IMR-90 (cell line): Measurements from ENCODE around the gene TRIM66. TPM values are rescaled to one million over a fixed set of nuclear protein-coding genes. Genes with fewer than 3 reads are reported as not detected.

Experiments
- ATAC-seq: fragments of 200-7000 bp; cut with Tn5 transposase; 2 replicates; pipeline ENCODE4 v1.9.1; 2020; ENCODE audit warnings: low read depth, mild to moderate bottlenecking, moderate library complexity
- BruUV-seq: library from RNA; stranded (reverse); fragments of 400-500 nt; replicated peaks from 2 replicates; lab custom pipeline; 2021; lab: Mats Ljungman, UMichigan
- CTCF ChIA-PET: fragments of 300-600 bp; formaldehyde crosslinking; extraction: SDS; loops from one replicate; lab custom pipeline; 2021; ENCODE audit warnings: antibody characterized with exemption; lab: Yijun Ruan, JAX
- POLR2A ChIA-PET: fragments of 300-600 bp; sonication (Branson Sonifier 250); formaldehyde crosslinking; loops from one replicate; lab custom pipeline; 2022; ENCODE audit warnings: antibody characterized with exemption; ENCODE audit not compliant: unreplicated experiment; lab: Charles Lee
- DNase-seq: peaks from one replicate; pipeline ENCODE4 v3.0.0; 2013
- H2AFZ ChIP-seq: replicated peaks from 2 replicates; pipeline ENCODE3; 2013; ENCODE audit warnings: low read length, mild to moderate bottlenecking; ENCODE audit not compliant: poor library complexity
- H2AK5ac ChIP-seq: 2 replicates; pipeline ENCODE4 v1.6.1; 2013; ENCODE audit warnings: low read depth, low read length, inconsistent platforms
- H2AK9ac ChIP-seq: replicated peaks from 2 replicates; pipeline ENCODE3; 2013; ENCODE audit warnings: mild to moderate bottlenecking, low read depth, low read length, moderate library complexity; ENCODE audit not compliant: poor library complexity
- H2BK120ac ChIP-seq: 2 replicates; pipeline ENCODE4 v1.6.1; 2013; ENCODE audit warnings: low read depth, low read length, inconsistent platforms
- H2BK15ac ChIP-seq: 3 replicates; pipeline ENCODE4 v1.6.1; 2013; ENCODE audit warnings: low read depth, low read length, inconsistent platforms
- H2BK20ac ChIP-seq: 2 replicates; pipeline ENCODE4 v1.6.1; 2013; ENCODE audit warnings: low read depth, mild to moderate bottlenecking, inconsistent platforms, low read length, moderate library complexity
- H2BK5ac ChIP-seq: 2 replicates; pipeline ENCODE4 v1.6.1; 2013; ENCODE audit warnings: mild to moderate bottlenecking, low read depth, low read length, inconsistent platforms; ENCODE audit not compliant: poor library complexity, severe bottlenecking
- H3K14ac ChIP-seq: replicated peaks from 2 replicates; pipeline ENCODE4 v1.6.1; 2013; ENCODE audit warnings: low read depth, low read length, inconsistent platforms
- H3K18ac ChIP-seq: 2 replicates; pipeline ENCODE4 v1.6.1; 2013; ENCODE audit warnings: low read depth, low read length, control low read depth
- H3K23ac ChIP-seq: 2 replicates; pipeline ENCODE4 v1.6.1; 2013; ENCODE audit warnings: low read depth, low read length, inconsistent platforms
- H3K27ac ChIP-seq: 2 replicates; pipeline ENCODE4 v1.5.1; 2013; ENCODE audit warnings: mild to moderate bottlenecking, control low read depth, low read length; ENCODE audit not compliant: insufficient read depth
- H3K27me3 ChIP-seq: 2 replicates; pipeline ENCODE4 v1.6.1; 2013; ENCODE audit warnings: low read length; ENCODE audit not compliant: control insufficient read depth, insufficient read depth
- H3K36me3 ChIP-seq: 2 replicates; pipeline ENCODE4 v1.6.1; 2013; ENCODE audit warnings: low read length, mixed read lengths; ENCODE audit not compliant: control insufficient read depth, insufficient read depth
- H3K4ac ChIP-seq: 2 replicates; pipeline ENCODE4 v1.6.1; 2013; ENCODE audit warnings: low read depth, low read length, inconsistent platforms
- H3K4me1 ChIP-seq: 2 replicates; pipeline ENCODE4 v1.6.1; 2013; ENCODE audit warnings: low read length, mixed read lengths; ENCODE audit not compliant: control insufficient read depth, insufficient read depth
- H3K4me2 ChIP-seq: 2 replicates; pipeline ENCODE4 v1.6.1; 2013; ENCODE audit warnings: low read depth, mild to moderate bottlenecking, control low read depth, low read length, moderate library complexity
- H3K4me3 ChIP-seq: 2 replicates; pipeline ENCODE4 v1.5.1; 2013; ENCODE audit warnings: low read depth, mild to moderate bottlenecking, control low read depth, low read length, moderate library complexity; ENCODE audit not compliant: insufficient read depth
- H3K56ac ChIP-seq: 2 replicates; pipeline ENCODE4 v1.6.1; 2013; ENCODE audit warnings: low read length, inconsistent platforms; ENCODE audit not compliant: insufficient read depth; ENCODE audit errors: extremely low read depth
- H3K79me1 ChIP-seq, 2 experiments: 2 replicates each; pipeline ENCODE4 v1.6.1; 2013; ENCODE audit warnings: low read length in 2 of 2, inconsistent platforms in 1 of 2, low read depth in 1 of 2
- H3K9ac ChIP-seq: 2 replicates; pipeline ENCODE4 v1.6.1; 2013; ENCODE audit warnings: low read depth, low read length, control low read depth
- H3K9me1 ChIP-seq: 2 replicates; pipeline ENCODE4 v1.6.1; 2013; ENCODE audit warnings: low read length, inconsistent platforms; ENCODE audit not compliant: insufficient read depth
- H3K9me3 ChIP-seq: 2 replicates; pipeline ENCODE4 v1.6.1; 2013; ENCODE audit warnings: low read length; ENCODE audit not compliant: control insufficient read depth, insufficient read depth
- H4K20me1 ChIP-seq: 2 replicates; pipeline ENCODE4 v1.6.1; 2013; ENCODE audit warnings: low read length, inconsistent platforms; ENCODE audit not compliant: insufficient read depth
- H4K5ac ChIP-seq: 2 replicates; pipeline ENCODE4 v1.6.1; 2013; ENCODE audit warnings: mild to moderate bottlenecking, low read depth, low read length, control low read depth
- H4K8ac ChIP-seq, 2 experiments: 2 replicates each; pipeline ENCODE4 v1.6.1; 2013; ENCODE audit warnings: low read depth in 2 of 2, low read length in 2 of 2, control low read depth in 1 of 2, inconsistent platforms in 1 of 2
- H4K91ac ChIP-seq: 2 replicates; pipeline ENCODE4 v1.6.1; 2013; ENCODE audit warnings: low read depth, low read length, inconsistent platforms; ENCODE audit not compliant: insufficient read depth
- CEBPB ChIP-seq: IDR thresholded peaks from 2 replicates; pipeline ENCODE4 v1.6.1; 2012; ENCODE audit warnings: low read depth, low read length, improper control_type of control experiment
- FOS ChIP-seq: fragments of 150-350 bp; IDR thresholded peaks from 2 replicates; pipeline ENCODE4 v1.6.1; 2016; ENCODE audit warnings: low read depth, low read length
- MAZ ChIP-seq: IDR thresholded peaks from 2 replicates; pipeline ENCODE4 v1.6.1; 2012; ENCODE audit warnings: low read depth, mild to moderate bottlenecking, low read length, improper control_type of control experiment, moderate library complexity, borderline replicate concordance
- NFE2L2 ChIP-seq: fragments of 150-350 bp; IDR thresholded peaks from 2 replicates; pipeline ENCODE4 v1.6.1; 2016; ENCODE audit warnings: low read depth, mild to moderate bottlenecking, low read length
- RAD21 ChIP-seq: IDR thresholded peaks from 2 replicates; pipeline ENCODE4 v1.6.1; 2012; ENCODE audit warnings: low read length, improper control_type of control experiment
- WGBS, 2 experiments: methylation state at CpG; one replicate each; pipeline versions ENCODE4 v1.1.5 to v1.1.7; 2013; ENCODE audit warnings: missing lambda C conversion rate in 2 of 2; ENCODE audit not compliant: insufficient read length in 1 of 2; ENCODE audit errors: extremely low coverage in 2 of 2; 5-methylcytosine and 5-hydroxymethylcytosine counted together
- dilution Hi-C: fragments of 300-500 bp; cut with HindIII; formaldehyde crosslinking; loops from one replicate; pipeline ENCODE4 v1.14.3; 2018; ENCODE audit warnings: low sequenced_read_pairs; ENCODE audit not compliant: unreplicated experiment
- in situ Hi-C: fragments of 300-500 bp; cut with MboI; formaldehyde crosslinking; loops from 3 replicates; pipeline ENCODE4 v1.14.3; 2019; ENCODE audit warnings: low sequenced_read_pairs, inconsistent platforms, mixed read lengths
- intact Hi-C: fragments of 100-400 bp; cut with micrococcal nuclease; formaldehyde crosslinking; loops from 2 replicates; pipeline ENCODE4 v1.10.0; 2022
- polyA plus RNA-seq, 3 experiments: library from polyadenylated mRNA; depleted of rRNA; stranded (reverse); fragments of >200 nt; gene quantifications; 2 replicates each; pipeline ENCODE4 v1.2.3, GENCODE V29; 2012; ENCODE audit warnings: low replicate concordance in 1 of 3
- total RNA-seq: library from RNA; depleted of rRNA; stranded (reverse); fragments of >200 nt; gene quantifications from 2 replicates; pipeline ENCODE4 v1.2.3, GENCODE V29; 2012
- TF ChIP-seq, protein P1 (sequence below): fragments of 150-350 bp; IDR thresholded peaks from 2 replicates; pipeline ENCODE4 v1.6.1; 2017; ENCODE audit warnings: mild to moderate bottlenecking, antibody characterized with exemption, low read length, low read depth

TRIM66 gene
- total and polyA plus RNA-seq, 2 of the 4 experiments (the other 2 are of a cell fraction), result 4.4 to 5.0 TPM

DNA sequence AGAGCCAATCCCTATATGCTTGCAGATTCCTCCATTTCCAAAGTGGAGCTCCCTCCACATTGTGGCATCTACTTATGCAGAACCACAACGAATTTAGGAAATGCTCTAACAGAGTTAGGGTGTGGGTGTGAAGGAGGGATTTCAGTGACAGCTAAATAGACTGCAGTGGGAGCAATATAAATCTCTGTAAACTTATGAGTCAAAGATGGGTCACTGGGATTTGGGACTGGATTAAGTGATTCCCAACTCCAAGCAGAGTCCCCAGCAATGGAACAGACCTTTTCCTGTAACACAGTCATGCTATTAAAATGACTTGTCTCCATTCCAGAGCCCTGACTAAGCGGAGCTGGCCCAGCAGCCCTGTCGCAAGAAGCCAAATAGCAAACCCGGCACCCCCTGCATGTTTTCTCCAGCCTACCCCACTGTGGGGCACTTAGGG lies 36.8 kb upstream of the TRIM66 start:
- WGBS, 2 experiments, result no CpG with 5 or more reads among the region's 4 CpGs
- Histone ChIP-seq H3K14ac (peak overlapping the region; percentile 99), H2BK15ac (peak overlapping the region; percentile 98; the same call in 2 of the 3 replicates), H4K91ac (peak overlapping the region; percentile 100), H4K20me1 (no peaks in the 10 kb centered on the region), H2BK20ac (peak overlapping the region; percentile 98), H3K27me3 (no peaks in the 10 kb centered on the region), H3K4me2 (peak overlapping the region; percentile 76), H3K23ac (peak overlapping the region; percentile 100), H3K79me1 (peaks cover 19 to 85% of the 10 kb centered on the region in 2 experiments; a peak in 3 of 4 replicates), H3K18ac (peak overlapping the region; percentile 98), H2AK9ac (peak overlapping the region; percentile 97), H4K5ac (peak overlapping the region; percentile 97), H2BK5ac (peak overlapping the region; percentile 99), H3K56ac (peak overlapping the region; percentile 100), H3K9me1 (peaks cover 73% of the 10 kb centered on the region), H3K9me3 (no peaks in the 10 kb centered on the region), H3K9ac (peak overlapping the region; percentile 96), H3K36me3 (peaks cover 31% of the 10 kb centered on the region), H2BK120ac (peak overlapping the region; percentile 99), H3K27ac (peak overlapping the region; percentile 99), H3K4ac (peak overlapping the region; percentile 100), H2AK5ac (peak overlapping the region; percentile 98), H2AFZ (peak overlapping the region; percentile 79), H3K4me3 (no peak overlapping the region), H4K8ac (peak overlapping the region; percentile 94 to 99), H3K4me1 (peaks cover 62% of the 10 kb centered on the region)
- in situ Hi-C loops (no loop called here), intact Hi-C loops (loop anchor here (2.0 to 5.0 kb wide), 4 partner anchors 30 to 153 kb away; a partner anchor contains a TSS), dilution Hi-C loops (no loop called here)
- ChIA-PET POLR2A (interaction anchor here (0.5 to 1.2 kb wide), 4 partner anchors 10 to 49 kb away, joined by 3 to 5 read pairs (median 3); no protein-coding TSS in a partner anchor), CTCF (interaction anchor here (1.2 to 1.5 kb wide), 2 partner anchors 30 to 49 kb away, joined by 4 to 9 read pairs; no protein-coding TSS in a partner anchor)
- no TSS peak for BruUV-seq
- DNase-seq (peak; percentile 96), ATAC-seq (peak; percentile 54)
- peak; percentile 1; the same call in 1 of the 2 replicates for TF ChIP-seq RAD21
- TF ChIP-seq, protein P1, sequence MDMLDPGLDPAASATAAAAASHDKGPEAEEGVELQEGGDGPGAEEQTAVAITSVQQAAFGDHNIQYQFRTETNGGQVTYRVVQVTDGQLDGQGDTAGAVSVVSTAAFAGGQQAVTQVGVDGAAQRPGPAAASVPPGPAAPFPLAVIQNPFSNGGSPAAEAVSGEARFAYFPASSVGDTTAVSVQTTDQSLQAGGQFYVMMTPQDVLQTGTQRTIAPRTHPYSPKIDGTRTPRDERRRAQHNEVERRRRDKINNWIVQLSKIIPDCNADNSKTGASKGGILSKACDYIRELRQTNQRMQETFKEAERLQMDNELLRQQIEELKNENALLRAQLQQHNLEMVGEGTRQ, result no peak
- 0 out of 2 replicates have a peak, but pooled peaks have one; percentile 20 for TF ChIP-seq NFE2L2
- no peak; the same call in 1 of the 2 replicates for TF ChIP-seq MAZ
- TF ChIP-seq CEBPB, result peak; percentile 94
- peak; percentile 92 for TF ChIP-seq FOS
